ENCODE results near the gene MTG2. TPM values are rescaled to one million over a fixed set of nuclear protein-coding genes. Genes with fewer than 3 reads are reported as not detected.

The MTG2 gene
- total and polyA plus RNA-seq, 2 donors from 2014 or later: 36.1 to 45.2 TPM

DNA sequence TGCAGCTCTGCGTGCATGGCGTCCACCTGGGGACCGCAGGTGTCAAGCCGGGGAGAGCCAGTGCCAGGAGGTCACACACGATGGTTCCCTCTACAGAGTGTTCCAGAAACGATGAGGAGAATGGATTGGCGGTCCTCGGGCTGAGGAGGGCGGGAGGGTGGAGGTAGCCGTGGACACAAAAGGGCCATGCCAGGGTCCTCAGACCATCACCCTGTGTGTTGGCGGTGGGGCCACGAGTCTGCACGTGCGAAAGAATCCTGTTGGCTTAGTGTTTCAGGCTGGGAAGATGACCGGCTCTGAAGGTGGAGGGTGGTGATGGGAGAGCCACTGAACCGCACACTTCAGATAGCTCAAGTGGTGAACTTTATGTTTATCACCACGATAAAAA, 23.6 kb downstream of the MTG2 start:
- Histone ChIP-seq H3K27ac (ENCODE audit: low read depth in 2 of 2, low read length in 2 of 2) (no peak overlapping the region), H3K4me3 (ENCODE audit: low read length in 3 of 3) (no peak overlapping the region), H3K4me1 (ENCODE audit: control insufficient read depth in 2 of 3, insufficient read depth in 2 of 3, low read depth in 1 of 3, low read length in 3 of 3) (no peaks in the 10 kb centered on the region), H3K36me3 (ENCODE audit: control insufficient read depth in 2 of 3, insufficient read depth in 3 of 3, low read length in 3 of 3) (no peaks in the 10 kb centered on the region), H3K9me3 (ENCODE audit: control insufficient read depth in 2 of 3, insufficient read depth in 1 of 3, low read length in 3 of 3) (no peaks in the 10 kb centered on the region), H3K27me3 (ENCODE audit: control insufficient read depth, insufficient read depth, low read length) (no peaks in the 10 kb centered on the region), H3K9ac (ENCODE audit: low read length in 3 of 3) (no peak overlapping the region)
- intact Hi-C loops (cut with DNase I): no loop called here
- TF ChIP-seq, protein P1, sequence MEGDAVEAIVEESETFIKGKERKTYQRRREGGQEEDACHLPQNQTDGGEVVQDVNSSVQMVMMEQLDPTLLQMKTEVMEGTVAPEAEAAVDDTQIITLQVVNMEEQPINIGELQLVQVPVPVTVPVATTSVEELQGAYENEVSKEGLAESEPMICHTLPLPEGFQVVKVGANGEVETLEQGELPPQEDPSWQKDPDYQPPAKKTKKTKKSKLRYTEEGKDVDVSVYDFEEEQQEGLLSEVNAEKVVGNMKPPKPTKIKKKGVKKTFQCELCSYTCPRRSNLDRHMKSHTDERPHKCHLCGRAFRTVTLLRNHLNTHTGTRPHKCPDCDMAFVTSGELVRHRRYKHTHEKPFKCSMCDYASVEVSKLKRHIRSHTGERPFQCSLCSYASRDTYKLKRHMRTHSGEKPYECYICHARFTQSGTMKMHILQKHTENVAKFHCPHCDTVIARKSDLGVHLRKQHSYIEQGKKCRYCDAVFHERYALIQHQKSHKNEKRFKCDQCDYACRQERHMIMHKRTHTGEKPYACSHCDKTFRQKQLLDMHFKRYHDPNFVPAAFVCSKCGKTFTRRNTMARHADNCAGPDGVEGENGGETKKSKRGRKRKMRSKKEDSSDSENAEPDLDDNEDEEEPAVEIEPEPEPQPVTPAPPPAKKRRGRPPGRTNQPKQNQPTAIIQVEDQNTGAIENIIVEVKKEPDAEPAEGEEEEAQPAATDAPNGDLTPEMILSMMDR (IDR thresholded peaks at IDR 0.05; ENCODE audit: borderline replicate concordance, extremely low read depth, insufficient read depth): no peak
- DNase-seq: no peak
- no peak for FAIRE-seq

DNA sequence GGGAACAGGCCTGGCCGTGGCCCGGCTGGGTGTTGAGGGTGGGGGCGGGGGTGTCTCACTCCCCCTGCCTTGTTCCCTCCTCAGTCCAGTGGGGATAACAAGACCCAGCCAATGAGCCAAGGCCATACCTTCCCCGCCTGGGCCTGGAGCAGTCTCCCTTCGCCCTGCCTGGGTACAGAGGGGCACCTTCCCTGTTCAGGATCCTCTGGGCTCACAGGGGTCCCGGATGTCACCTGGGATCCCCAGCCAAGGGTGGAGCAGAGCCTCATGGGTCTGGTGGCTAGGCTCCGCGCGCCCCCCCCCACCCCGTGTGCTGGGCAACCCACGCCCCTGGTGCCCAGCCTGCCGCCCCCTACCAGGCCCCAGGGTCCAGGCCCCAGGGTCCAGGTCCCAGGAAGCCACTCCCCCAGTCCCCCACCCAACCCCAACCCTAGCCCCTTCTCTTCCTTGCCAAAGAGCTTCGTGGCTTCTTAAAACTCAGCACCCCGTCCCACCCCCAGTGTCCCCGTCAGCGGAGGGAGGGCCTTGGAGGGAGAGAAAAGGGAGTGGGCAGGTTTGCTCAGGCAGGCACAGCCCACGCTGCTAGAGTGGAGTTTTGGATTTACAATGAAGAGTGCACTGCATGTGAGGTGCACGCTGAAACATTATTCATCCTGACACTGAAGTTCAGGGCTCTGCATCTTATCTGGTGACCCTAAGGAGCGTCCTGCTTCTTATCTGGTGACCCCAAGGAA, 25.4 kb downstream of the MTG2 start:
- Histone ChIP-seq H3K9me3 (ENCODE audit: control insufficient read depth in 2 of 3, insufficient read depth in 1 of 3, low read length in 3 of 3) (no peaks in the 10 kb centered on the region), H3K36me3 (ENCODE audit: control insufficient read depth in 2 of 3, insufficient read depth in 3 of 3, low read length in 3 of 3) (no peaks in the 10 kb centered on the region), H3K4me1 (ENCODE audit: control insufficient read depth in 2 of 3, insufficient read depth in 2 of 3, low read depth in 1 of 3, low read length in 3 of 3) (no peaks in the 10 kb centered on the region), H3K9ac (ENCODE audit: low read length in 3 of 3) (no peak overlapping the region), H3K27me3 (ENCODE audit: control insufficient read depth, insufficient read depth, low read length) (no peaks in the 10 kb centered on the region), H3K27ac (ENCODE audit: low read depth in 2 of 2, low read length in 2 of 2) (no peak overlapping the region), H3K4me3 (ENCODE audit: low read length in 3 of 3) (no peak overlapping the region)
- TF ChIP-seq, protein P1 (IDR thresholded peaks at IDR 0.05; ENCODE audit: borderline replicate concordance, extremely low read depth, insufficient read depth): no peak
- DNase-seq: peak in 2 of 5 donors; percentile 22 to 59
- no peak for FAIRE-seq
- intact Hi-C loops (cut with DNase I): no loop called here

DNA sequence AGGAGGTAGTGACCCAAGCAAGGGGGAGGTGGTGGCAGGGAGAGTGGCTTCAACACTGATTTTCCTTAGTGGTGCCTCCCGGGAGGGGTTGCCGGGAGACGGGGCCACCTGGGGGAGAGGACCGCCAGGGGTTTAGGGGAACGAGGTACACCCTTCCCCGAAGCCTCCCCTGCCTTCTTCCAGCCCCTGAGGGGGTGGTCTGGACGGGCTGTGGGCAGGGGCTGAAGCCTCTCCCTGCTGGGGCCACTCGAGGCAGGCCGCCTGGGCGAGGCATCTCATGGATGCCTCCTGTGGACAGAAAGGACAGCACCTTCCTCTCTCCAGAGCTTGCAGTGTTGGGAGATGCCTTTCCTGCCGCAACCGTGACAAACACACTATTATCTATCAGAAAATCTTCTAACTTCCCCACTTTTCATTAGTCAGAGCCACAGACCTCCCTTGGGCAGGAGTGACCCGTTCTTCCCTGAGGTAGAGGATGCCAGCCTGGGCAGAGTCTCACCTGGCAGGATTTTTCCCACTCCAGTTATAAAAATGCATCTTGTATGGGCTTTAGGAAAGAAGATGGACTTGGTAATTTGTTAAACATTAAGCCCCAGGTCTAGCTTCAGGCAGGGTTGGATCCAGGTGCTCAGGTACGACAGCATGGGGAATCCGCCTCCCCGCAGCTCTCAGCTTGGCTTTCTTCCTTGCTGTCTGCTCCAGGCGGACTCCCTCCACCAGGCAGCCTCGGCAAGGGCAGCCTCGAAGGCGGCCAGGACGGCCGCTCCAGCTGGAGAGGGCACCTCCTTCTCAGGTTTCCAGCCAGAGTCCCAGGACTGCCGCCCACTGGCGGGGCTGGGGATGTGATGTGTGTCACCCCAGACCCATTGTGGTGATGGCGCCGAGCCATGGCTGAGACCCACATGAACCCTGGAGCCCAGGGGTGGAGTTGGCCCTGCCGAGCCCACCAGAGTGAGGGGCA, 26.2 kb downstream of the MTG2 start:
- Histone ChIP-seq H3K9me3 (ENCODE audit: control insufficient read depth in 2 of 3, insufficient read depth in 1 of 3, low read length in 3 of 3) (no peaks in the 10 kb centered on the region), H3K27ac (ENCODE audit: low read depth in 2 of 2, low read length in 2 of 2) (no peak overlapping the region), H3K9ac (ENCODE audit: low read length in 3 of 3) (no peak overlapping the region), H3K4me3 (ENCODE audit: low read length in 3 of 3) (no peak overlapping the region), H3K27me3 (ENCODE audit: control insufficient read depth, insufficient read depth, low read length) (no peaks in the 10 kb centered on the region), H3K4me1 (ENCODE audit: control insufficient read depth in 2 of 3, insufficient read depth in 2 of 3, low read depth in 1 of 3, low read length in 3 of 3) (no peaks in the 10 kb centered on the region), H3K36me3 (ENCODE audit: control insufficient read depth in 2 of 3, insufficient read depth in 3 of 3, low read length in 3 of 3) (no peaks in the 10 kb centered on the region)
- intact Hi-C loops (cut with DNase I): no loop called here
- FAIRE-seq (no peak), DNase-seq (peak in 3 of 5 donors; percentile 23 to 71 (median 24))
- TF ChIP-seq, protein P1 (IDR thresholded peaks at IDR 0.05; ENCODE audit: borderline replicate concordance, extremely low read depth, insufficient read depth): no peak

Measured in kidney (tissue), 14 donors.